Anterior cingulate cortex (tissue), 58 donors: Measurements from ENCODE around the gene LGI4.

Experiments used
- DNase-seq, 58 donors: peaks; one replicate each; lab custom pipeline; 2025; lab: John Stamatoyannopoulos, UW

Gene LGI4

DNA sequence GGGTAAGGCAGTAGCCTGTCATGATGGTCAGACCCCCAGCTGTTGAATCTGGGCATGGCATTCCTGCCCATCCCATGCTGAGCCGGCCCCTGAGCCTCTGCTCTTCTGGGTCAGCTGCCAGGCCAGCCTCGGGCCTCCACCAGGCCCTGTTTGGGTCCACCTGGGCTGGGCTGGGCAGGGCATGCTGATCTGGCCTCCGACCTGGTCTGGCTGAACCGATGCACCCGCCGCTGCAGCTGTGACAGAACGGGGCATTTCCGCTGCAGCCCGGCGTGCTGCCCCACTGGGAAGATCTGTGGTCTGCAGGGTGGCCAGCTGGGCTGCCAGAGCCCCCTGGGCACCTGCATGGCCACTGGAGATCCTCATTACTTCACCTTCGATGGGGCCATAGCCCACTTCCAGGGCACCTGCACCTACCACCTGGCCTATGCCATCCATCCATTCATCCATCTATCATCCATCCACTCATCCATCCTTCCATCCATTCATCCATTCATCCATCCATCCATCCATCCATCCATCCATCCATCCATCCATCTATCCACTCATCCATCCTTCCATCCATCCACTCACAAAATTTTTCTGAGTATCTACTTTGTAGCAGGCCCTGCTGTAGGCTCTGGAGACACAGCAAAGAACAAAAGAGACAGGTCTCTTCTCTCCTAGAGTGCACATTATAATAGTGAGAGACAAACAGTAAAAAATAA lies 40.8 kb downstream of the LGI4 start:
- DNase-seq, result no peak

DNA sequence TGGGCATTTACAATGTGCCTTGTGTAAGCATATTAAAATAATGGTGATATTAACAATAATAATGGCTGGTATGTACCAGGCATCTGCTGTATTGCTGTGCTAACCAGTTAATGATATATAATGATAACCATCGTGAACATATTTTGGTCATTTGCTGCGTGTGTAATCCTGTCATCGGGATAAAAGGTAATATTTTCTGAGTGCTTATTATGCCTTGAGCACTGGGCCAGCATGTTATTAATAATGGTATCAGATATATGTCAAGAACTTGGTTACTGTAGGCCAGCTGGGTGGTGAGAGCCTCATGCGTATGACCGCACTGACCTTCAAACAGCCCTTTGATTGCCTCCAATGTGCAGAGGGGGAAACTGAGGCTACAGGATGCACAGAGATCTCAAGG lies 41.4 kb downstream of the LGI4 start:
- no peak for DNase-seq

DNA sequence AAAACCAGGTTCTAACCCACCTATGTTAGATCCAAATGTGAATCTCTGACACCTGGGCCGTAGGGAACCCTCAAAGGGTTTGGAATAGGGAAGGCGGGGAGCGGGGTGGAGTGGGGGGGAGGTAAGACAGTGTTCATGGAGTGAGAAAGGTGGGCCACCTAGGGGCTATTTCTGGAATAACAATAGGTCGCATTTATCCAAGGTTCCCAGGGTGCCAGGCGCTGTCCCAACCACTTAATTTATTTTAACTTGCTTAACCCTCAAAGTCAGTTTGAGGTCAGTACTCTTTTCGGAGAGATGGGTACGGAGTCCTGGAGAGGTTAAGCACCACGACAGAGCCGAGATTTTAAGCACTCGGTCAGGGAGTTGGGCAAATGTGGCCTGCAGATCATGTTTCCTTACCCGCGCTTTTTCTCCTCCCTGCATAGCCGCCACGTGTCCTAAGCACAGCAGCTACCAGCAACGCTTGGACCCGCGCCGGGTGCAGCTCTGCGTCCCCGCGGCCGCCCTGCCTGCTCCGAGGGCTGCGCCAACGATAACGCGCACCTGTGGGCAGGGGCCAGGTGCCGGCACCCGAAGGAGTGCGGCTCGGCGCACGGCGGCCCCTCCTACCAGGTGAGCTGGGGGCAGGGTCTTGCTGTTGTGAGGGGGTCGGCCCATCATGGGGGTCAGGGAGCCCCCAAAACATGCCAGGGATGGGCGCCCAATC lies 44.2 kb downstream of the LGI4 start:
- peak in 30 of 58 donors; percentile 3 to 62 (median 36) for DNase-seq

DNA sequence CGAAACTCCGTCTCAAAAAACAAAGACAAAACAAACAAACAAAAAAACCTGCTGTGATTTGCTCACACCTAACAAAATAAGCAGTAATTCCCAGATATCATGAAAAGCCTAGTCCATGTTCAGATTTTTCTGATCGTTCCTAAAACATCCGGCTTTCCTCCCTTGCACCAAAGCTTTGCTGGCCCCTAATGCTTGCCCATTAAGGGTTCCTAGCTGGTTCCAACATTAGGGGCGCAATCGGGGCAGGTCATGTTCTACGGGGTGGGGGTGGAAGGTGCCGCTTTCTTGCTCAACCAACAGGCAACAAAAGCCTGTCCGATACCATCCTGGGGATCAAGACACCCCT lies 44.7 kb downstream of the LGI4 start:
- DNase-seq, result no peak

- no peak for DNase-seq
These were observed 45.3 kb downstream of the LGI4 start for GRCh38 chr19:35089554-35089953.

DNA sequence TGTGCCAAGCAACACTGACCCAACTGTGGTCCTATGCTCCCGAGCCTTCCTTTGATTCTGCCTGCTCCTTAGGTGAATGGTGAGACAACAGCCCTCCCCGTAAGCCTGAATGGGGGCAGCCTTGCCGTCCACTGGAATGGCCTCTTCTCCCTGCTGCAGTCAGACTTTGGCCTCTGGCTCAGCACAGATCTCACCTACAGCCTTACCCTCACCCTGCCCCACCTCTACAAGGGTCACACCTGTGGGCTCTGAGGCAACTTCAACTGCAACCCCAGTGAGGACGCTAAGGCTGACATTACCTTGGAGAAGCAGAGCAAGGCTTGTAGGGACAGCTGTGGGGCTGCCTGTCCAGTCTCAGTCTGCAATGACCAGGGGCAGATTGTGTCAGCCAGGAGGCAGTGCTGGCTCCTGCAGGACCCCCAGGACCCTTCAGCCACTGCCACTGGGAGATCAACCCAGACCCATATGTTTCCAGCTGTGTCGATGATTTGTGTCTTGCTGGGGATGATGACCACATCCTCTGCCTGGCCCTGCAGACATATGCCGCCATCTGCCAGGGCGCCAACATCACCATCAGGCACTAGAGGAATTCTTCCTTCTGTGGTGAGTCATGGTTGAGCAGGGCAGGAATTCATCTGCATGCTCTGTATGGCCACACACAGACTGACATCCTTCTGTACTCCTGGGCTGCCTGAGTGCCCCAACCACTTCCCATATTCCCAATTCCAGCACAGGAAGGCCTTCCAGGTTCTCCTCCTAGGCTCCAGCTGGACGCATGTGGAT lies 46.5 kb downstream of the LGI4 start:
- peak in 5 of 58 donors; percentile 16 to 43 (median 25) for DNase-seq

GRCh38 chr19:35087393-35087792 lies 47.5 kb downstream of the LGI4 start:
- DNase-seq, result no peak

- DNase-seq, result peak in 9 of 58 donors; percentile 16 to 48 (median 24)
These were observed 48.4 kb downstream of the LGI4 start for GRCh38 chr19:35086455-35086854.

- no peak for DNase-seq
These were observed 48.9 kb downstream of the LGI4 start for GRCh38 chr19:35085947-35086346.

DNA sequence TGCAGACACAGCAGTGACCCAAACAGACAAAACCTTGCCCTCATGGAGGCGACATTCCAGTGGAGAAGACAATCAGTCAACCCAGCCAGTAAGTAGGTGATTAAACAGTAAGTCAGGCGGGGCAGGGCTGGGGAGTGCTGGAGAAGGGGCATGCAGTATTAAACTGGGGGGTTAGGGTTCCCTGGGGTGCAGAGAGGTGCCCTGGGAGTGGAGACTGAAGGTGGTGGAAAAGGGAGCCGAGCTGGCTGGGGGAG lies 50.4 kb downstream of the LGI4 start:
- no peak for DNase-seq

DNA sequence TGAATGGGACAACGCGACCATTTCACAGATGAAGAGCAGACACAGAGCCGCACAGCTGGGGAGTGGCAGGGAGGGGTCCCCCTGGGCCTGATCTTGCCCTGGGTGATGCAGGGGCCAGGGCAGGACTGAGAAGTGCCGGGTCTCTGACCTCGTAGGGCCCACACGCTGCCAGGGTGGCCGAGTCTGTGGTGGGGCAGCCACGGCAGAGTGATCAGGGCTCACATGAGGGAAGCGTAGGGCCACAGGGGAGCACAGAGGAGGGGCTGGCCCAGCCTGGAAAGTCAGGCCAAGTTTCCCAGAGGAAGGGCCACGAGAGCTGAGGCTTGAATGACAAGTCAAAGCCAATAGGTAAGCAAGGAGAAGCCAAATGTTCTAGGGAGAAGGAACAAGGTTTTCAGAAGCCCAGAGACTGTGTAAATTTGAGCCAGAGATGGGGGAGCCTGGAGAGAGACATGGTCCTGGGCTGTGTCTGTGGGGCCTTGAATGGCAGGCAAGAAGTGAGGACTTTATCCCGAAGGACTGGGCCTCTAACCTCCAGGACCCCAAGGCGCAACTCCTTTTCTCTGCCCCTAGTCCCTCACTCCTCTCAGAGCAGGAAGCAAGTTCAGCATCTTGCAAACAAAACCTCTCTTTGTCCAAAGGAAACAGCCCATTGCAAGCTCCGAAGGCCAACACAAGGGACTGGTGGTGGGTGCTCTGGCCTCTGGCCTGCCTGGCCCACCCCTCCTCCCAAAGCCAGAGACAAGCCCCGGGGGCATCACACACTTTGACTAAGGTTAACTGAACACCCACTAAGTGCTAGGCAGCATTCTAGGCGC lies 51.0 kb downstream of the LGI4 start:
- no peak for DNase-seq

DNA sequence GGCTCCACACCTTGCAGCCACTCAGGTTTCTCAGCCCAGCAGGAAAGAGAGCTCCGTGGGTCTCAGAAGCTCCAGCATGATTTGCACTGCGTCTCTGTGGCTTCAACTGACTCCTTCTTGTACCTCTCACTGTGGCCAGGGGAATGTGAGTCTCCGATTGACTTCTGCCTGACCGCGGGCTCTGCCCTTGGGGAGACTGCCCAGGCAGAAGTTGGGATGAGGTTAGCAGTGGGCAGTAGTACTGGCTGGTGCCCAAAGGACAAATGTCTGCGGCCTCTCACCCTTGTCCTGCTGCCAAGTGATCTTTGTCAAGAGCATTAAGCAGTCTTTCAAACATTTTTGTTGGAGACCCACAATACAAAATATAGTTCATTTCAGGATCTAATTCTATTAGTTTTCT lies 53.7 kb downstream of the LGI4 start:
- peak in 1 of 58 donors; percentile 9 for DNase-seq

DNA sequence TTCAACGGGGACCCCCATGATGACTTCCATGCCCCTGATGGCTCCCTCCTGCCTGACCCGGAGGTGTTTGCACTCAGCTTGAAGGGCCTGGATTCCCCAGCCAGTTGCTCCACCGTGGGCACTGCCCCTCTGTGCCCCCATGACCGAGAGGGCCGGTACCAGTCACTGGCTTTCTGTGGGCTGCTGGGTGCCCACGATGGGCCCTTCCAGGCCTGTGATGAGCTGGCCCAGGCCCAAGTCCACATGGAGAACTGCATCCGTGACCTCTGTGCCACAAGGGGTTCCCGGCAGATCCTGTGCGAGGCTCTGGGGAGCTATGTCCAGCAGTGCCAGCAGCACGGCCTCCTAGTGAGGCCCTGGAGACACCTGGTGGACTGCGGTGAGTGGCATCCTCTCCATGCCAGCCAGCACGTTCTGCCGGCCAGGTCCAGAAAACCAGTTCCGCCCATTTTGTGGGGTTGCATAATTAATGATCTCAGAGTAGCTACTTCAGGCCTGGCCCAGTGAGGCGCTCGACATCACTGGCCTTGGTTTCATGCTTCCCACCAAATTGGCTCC lies 54.2 kb downstream of the LGI4 start:
- no peak for DNase-seq

DNA sequence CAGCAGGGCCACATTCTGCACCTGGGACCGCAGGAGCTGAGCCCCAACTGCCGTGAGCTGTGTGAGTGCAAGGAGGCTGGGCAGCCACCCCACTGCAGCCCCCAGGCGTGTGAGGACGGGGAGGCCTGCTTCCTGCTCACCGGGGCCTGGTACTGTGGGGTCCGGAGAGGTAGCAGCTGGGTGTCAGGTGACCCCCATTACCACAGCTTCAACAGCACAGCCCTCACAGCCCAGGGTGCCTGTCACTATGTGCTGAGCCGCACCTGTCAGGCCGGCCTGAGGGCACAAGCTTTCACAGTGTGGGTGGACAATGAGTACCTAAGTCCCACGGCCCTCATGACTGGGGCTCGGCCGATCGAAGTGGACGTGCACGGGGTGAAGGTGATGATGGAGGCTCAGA lies 55.0 kb downstream of the LGI4 start:
- no peak for DNase-seq

- no peak for DNase-seq
These were observed 57.2 kb downstream of the LGI4 start for GRCh38 chr19:35077411-35078223.

DNA sequence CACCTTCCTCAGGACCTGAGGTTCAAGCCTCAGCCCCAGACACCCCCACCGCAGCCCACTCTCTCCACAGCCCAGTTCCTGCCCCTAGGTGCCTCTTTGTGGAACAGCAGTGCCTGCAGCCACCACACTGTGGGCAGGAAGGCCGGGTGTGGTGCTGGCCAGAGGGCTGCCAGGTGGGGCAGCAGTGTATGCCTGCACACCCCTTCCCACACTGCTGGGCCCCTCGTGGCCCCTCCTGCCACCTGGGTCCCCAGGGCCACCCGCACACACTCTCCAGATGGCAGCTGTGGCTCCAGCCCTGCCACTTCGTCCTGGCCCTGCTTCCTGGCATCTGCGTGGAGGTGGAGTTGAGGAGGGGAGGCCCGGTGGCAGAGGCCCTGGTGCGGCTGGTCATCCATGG lies 58.2 kb downstream of the LGI4 start:
- DNase-seq, result no peak

- no peak for DNase-seq
These were observed 58.9 kb downstream of the LGI4 start for GRCh38 chr19:35076026-35076370.

GRCh38 chr19:35075202-35076025 lies 59.4 kb downstream of the LGI4 start:
- DNase-seq, result no peak
